Measurements from ENCODE around the gene TSPAN9.

TSPAN9 gene

DNA sequence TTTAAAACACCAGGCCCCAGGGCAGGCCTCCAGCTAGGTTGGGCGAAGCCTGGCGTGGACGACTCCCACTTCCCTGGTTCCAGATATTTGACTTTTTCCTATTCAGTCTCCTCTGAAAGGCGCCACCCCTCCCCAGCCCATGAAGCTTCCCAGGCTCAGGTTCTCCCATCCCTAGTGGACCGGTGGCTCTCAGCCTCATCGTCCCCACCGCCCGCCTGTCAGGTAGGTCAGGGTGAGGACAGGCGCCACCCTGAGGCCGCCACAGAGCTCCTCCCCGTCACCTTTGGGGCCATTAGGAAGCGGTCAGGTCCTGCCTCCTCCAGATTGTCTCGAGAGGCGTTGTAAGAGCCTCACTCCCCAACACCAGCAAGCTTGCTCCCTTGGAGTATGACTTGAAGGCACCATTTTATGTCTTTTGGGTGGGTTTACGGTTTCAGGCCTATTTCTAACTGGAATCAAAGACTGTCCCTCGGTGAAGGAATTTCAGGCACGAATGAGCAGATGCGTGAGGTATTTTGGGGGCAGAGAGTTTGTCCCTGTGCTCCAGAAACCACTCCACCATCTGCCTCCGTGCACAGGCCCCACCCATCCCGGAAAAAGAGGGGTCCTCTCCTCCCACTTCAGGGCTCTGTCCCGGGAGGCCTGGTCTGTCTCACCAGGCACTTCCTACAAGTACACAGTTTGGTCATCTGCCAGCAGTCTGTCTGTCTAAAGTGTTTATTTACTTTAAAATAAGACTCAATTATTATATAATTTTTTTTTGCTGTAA is 55.6 kb downstream of the TSPAN9 start:
- no peak overlapping the region for H3K27ac ChIP-seq

DNA sequence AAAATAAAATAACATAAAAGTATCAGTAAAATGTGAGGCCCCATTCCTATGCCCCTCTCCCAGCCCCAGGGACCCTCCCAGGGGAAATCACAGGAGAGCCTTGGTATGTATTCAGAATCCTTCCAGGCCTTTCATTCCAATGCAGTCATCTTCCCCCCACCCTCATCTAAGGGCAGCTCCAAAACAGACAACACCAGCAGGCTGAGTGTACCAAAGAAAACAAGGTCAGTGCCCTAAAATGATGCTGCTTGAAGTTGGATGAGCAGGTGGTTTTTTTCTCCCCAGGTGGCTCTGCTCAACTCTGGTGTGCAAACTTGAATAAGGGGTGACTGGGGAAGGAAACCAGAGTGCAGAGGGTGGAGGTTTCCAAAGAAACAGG is 56.2 kb downstream of the TSPAN9 start:
- Histone ChIP-seq H3K9ac (ENCODE audit: insufficient read length) (no peak overlapping the region), H3K36me3 (ENCODE audit: insufficient read depth, low read length) (no peaks in the 10 kb centered on the region), H3K27ac (no peak overlapping the region), H3K4me3 (no peak overlapping the region), H3K9me3 (ENCODE audit: low read depth, low read length) (no peaks in the 10 kb centered on the region)
- no peak for TF ChIP-seq POLR2AphosphoS5 (IDR thresholded peaks at IDR 0.05; ENCODE audit: borderline replicate concordance, low read depth, low read length)
- TF ChIP-seq FOXP2 (optimal IDR thresholded peaks at IDR 0.05; ENCODE audit: control extremely low read depth, extremely low read length, insufficient read depth) = no peak
- no peak for TF ChIP-seq EZH2 (IDR thresholded peaks at IDR 0.05)
- no peak for DNase-seq (ENCODE audit: low read depth, low spot score)

More for the DNA sequence above, 55.6 kb downstream of the TSPAN9 start:
- no peak overlapping the region for H3K4me3 ChIP-seq
- H3K36me3 ChIP-seq (ENCODE audit: insufficient read depth, low read length) = no peaks in the 10 kb centered on the region
- H3K9ac ChIP-seq (ENCODE audit: insufficient read length) = no peak overlapping the region
- DNase-seq (ENCODE audit: low read depth, low spot score) = no peak
- TF ChIP-seq FOXP2 (optimal IDR thresholded peaks at IDR 0.05; ENCODE audit: control extremely low read depth, extremely low read length, insufficient read depth) (no peak), EZH2 (IDR thresholded peaks at IDR 0.05) (no peak), POLR2AphosphoS5 (IDR thresholded peaks at IDR 0.05; ENCODE audit: borderline replicate concordance, low read depth, low read length) (no peak)
- H3K9me3 ChIP-seq (ENCODE audit: low read depth, low read length) = no peaks in the 10 kb centered on the region

DNA sequence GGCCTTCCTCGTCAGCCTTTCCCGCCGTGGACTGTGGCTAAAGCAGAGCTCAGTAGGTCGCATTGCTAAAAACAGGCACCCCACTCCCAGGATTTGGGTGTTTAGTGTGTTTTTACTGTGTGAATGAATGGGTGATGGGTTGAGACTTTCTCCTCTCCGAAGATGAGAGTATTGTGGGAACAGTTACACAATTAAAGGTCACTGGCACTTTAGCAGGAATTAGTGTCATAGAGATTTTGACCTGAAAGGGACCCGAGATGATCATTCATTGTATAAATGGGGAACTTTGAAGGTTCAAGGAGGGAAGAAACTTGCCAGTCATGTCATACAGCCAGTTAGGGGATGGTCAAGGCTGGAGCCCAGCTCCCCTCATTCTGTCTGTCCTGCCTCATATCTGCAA is 56.9 kb downstream of the TSPAN9 start:
- Histone ChIP-seq H3K9me3 (ENCODE audit: low read depth, low read length) (no peaks in the 10 kb centered on the region), H3K36me3 (ENCODE audit: insufficient read depth, low read length) (no peaks in the 10 kb centered on the region)

DNA sequence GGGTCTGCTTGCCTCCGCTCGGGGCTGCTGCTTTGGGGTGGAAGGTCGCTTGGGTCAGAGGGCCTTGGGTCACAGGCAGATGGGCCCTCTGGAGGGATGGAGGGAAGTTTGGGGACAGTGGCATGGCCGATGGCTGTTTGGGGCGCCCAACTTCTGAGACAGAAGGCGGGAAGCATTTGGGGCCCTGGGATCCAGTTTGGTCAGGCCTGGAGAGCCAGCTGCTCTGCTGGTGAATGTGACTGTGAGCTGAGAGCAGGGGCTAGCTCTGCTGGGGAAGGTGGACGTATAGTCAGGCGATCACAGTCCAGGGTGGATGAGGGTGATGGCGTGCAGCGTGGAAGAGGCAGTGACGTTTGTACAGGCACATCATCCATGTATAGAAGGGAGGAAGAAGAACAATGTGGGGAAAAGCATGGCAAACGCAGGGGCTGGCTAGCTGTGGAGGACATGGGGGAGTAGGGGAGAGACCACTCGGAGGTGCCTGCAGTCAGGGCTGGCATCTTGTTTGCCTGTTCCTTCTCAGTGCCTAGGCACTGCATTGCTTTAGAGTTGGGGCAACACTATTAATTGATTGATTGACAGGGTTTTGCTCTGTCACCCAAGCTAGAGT is 57.5 kb downstream of the TSPAN9 start:
- H3K36me3 ChIP-seq (ENCODE audit: insufficient read depth, low read length) = no peaks in the 10 kb centered on the region
- TF ChIP-seq POLR2AphosphoS5 (IDR thresholded peaks at IDR 0.05; ENCODE audit: borderline replicate concordance, low read depth, low read length) (no peak), EZH2 (IDR thresholded peaks at IDR 0.05) (no peak), FOXP2 (optimal IDR thresholded peaks at IDR 0.05; ENCODE audit: control extremely low read depth, extremely low read length, insufficient read depth) (no peak)

More for the DNA sequence above, 56.9 kb downstream of the TSPAN9 start:
- DNase-seq (ENCODE audit: low read depth, low spot score) = no peak
- Histone ChIP-seq H3K4me3 (no peak overlapping the region), H3K9ac (ENCODE audit: insufficient read length) (no peak overlapping the region), H3K27ac (no peak overlapping the region)
- TF ChIP-seq EZH2 (IDR thresholded peaks at IDR 0.05) (no peak), POLR2AphosphoS5 (IDR thresholded peaks at IDR 0.05; ENCODE audit: borderline replicate concordance, low read depth, low read length) (no peak), FOXP2 (optimal IDR thresholded peaks at IDR 0.05; ENCODE audit: control extremely low read depth, extremely low read length, insufficient read depth) (no peak)

DNA sequence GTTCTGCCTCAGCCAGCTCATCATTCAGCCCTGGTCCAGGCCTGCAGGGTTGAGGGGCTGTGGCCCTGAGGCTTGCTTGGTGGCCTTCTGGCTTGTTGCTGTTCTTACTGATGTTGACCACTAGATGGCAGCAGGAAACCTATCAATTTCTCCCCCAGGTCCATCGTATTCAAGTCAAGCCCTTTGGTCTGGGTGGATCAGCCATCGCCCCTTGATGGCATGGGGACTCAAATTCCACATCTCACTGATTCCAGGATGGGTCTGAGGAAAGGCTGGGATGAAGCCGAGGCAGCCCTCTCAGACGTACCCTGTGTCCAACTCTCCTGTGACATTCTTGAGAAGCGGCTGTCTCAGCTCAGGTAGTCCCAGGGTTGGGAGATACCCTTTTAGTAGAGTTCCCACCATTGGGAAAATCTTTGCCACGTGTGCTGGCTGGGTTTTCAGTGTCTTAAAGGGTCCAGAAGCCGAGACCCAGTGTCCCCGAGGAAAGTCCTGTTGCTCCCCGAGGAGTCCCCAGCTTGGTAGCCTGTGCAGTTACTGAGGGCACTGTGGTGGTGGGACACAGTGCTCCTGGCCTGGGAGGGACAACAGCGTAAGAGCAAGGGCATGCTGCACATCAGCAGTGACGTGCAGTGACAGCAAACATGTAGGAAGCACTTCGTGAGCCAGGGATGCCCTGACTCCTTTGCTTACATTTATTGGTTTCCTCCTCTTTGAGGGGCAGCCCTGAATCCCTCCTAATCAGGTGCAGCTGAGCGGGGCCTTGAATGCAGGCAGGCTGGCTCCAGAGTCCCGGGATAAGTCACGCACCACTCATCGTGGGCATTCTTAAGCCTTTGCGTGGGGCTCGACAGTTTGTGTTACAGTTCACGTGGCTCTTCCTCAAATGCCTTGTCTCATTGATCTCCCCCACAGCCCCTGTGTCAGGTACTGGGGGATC is 58.6 kb downstream of the TSPAN9 start:
- TF ChIP-seq POLR2AphosphoS5 (IDR thresholded peaks at IDR 0.05; ENCODE audit: borderline replicate concordance, low read depth, low read length) (no peak), EZH2 (IDR thresholded peaks at IDR 0.05) (no peak), FOXP2 (optimal IDR thresholded peaks at IDR 0.05; ENCODE audit: control extremely low read depth, extremely low read length, insufficient read depth) (no peak)
- peak; percentile 61 for DNase-seq (ENCODE audit: low read depth, low spot score)

More for the DNA sequence above, 57.5 kb downstream of the TSPAN9 start:
- no peaks in the 10 kb centered on the region for H3K9me3 ChIP-seq (ENCODE audit: low read depth, low read length)
- no peak overlapping the region for H3K4me3 ChIP-seq
- no peak overlapping the region for H3K27ac ChIP-seq
- H3K9ac ChIP-seq (ENCODE audit: insufficient read length) = no peak overlapping the region
- DNase-seq (ENCODE audit: low read depth, low spot score) = no peak

DNA sequence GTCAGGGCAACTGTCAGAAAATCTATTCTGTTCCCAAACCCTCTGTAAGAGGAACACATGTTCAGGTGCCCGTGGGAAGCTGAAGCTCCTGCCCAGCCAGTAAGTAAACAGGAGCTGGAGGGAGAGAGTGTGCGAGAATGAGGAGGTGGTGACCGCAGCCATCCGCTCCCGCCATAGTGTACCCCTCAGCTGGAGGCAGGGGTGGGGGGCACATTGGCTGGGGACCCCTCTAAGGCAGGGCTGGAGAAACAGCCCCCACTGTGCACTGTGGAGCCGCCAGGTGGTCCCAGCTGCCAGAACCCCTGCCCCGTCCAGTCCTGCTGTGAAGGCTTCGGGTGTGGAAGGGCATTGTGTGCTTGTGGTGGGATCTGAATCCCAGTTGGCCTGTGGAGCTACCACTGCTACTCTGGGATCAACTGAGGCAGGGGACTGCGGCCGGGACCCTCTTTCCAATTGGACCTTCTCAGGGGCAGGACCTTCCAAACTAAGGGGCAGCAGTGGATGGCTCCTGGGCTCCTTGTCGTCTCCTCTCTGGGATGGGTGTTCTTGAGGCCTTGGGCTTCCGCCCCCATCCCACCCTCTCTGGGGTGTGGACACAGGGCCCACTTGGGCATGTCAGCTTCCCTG is 59.6 kb downstream of the TSPAN9 start:
- Histone ChIP-seq H3K9me3 (ENCODE audit: low read depth, low read length) (no peaks in the 10 kb centered on the region), H3K9ac (ENCODE audit: insufficient read length) (no peak overlapping the region), H3K36me3 (ENCODE audit: insufficient read depth, low read length) (no peaks in the 10 kb centered on the region), H3K27ac (no peak overlapping the region), H3K4me3 (no peak overlapping the region)
- TF ChIP-seq FOXP2 (optimal IDR thresholded peaks at IDR 0.05; ENCODE audit: control extremely low read depth, extremely low read length, insufficient read depth) = no peak
- no peak for TF ChIP-seq POLR2AphosphoS5 (IDR thresholded peaks at IDR 0.05; ENCODE audit: borderline replicate concordance, low read depth, low read length)
- TF ChIP-seq EZH2 (IDR thresholded peaks at IDR 0.05) = no peak
- no peak for DNase-seq (ENCODE audit: low read depth, low spot score)

More for the DNA sequence above, 58.6 kb downstream of the TSPAN9 start:
- H3K36me3 ChIP-seq (ENCODE audit: insufficient read depth, low read length) = no peaks in the 10 kb centered on the region
- no peak overlapping the region for H3K9ac ChIP-seq (ENCODE audit: insufficient read length)
- no peak overlapping the region for H3K4me3 ChIP-seq
- no peaks in the 10 kb centered on the region for H3K9me3 ChIP-seq (ENCODE audit: low read depth, low read length)
- no peak overlapping the region for H3K27ac ChIP-seq

DNA sequence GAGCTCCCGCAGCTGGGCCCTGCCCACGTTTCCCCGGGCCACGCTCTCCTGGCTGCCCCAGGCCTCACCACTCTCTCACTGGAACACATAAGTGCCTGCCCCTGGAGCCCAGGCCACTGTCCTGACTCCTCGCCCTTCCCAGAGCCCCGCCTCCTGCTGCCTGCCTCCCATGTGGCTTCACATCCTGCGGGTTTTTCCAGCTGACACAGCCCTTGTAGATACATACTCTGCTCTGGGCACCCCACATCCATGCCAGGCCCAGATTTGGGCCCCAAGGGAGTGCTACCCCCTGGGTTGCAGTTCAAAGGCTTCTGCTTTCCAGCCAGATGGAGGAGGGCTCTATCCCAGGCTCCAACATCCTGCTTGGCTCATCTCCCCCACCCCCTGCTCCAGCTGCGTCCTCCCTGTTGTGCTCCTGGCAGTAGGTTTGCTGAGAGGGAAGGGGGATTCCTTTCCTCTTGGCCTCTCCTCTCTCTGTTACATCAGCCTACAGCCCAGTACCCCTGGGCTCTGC is 60.1 kb downstream of the TSPAN9 start:
- H3K9me3 ChIP-seq (ENCODE audit: low read depth, low read length) = no peaks in the 10 kb centered on the region
- no peaks in the 10 kb centered on the region for H3K36me3 ChIP-seq (ENCODE audit: insufficient read depth, low read length)
- H3K4me3 ChIP-seq = no peak overlapping the region
- no peak for TF ChIP-seq FOXP2 (optimal IDR thresholded peaks at IDR 0.05; ENCODE audit: control extremely low read depth, extremely low read length, insufficient read depth)
- no peak for TF ChIP-seq POLR2AphosphoS5 (IDR thresholded peaks at IDR 0.05; ENCODE audit: borderline replicate concordance, low read depth, low read length)
- no peak for TF ChIP-seq EZH2 (IDR thresholded peaks at IDR 0.05)
- no peak for DNase-seq (ENCODE audit: low read depth, low spot score)
- no peak overlapping the region for H3K9ac ChIP-seq (ENCODE audit: insufficient read length)
- H3K27ac ChIP-seq = no peak overlapping the region

Data from SK-N-MC (cell line).